ENCODE data around the gene NCR2.

The NCR2 gene

GRCh38 chr6:41341580-41341979, 6.2 kb downstream of the NCR2 start:
- Histone ChIP-seq H3K36me3 (replicated peaks in 1 of 2; ENCODE audit: control insufficient read depth in 2 of 2, insufficient read depth in 2 of 2, low read length in 2 of 2) (no peaks in the 10 kb centered on the region), H2BK5ac (ENCODE audit: low read length) (no peak overlapping the region), H3K4me2 (ENCODE audit: insufficient read depth, low read length, poor library complexity, severe bottlenecking) (no peak overlapping the region), H4K8ac (ENCODE audit: low read depth, low read length) (no peak overlapping the region), H3K9ac (ENCODE audit: low read depth, low read length, poor library complexity) (no peak overlapping the region), H3K23ac (ENCODE audit: low read depth, low read length, poor library complexity) (no peak overlapping the region), H3K18ac (ENCODE audit: low read length) (peak overlapping the region; percentile 73), H3K9me3 (replicated peaks in 1 of 2; ENCODE audit: control insufficient read depth in 2 of 2, insufficient read depth in 1 of 2, low read depth in 1 of 2, low read length in 2 of 2) (no peaks in the 10 kb centered on the region), H2BK120ac (ENCODE audit: low read depth, low read length) (peak overlapping the region; percentile 30), H3K4ac (ENCODE audit: low read length) (no peak overlapping the region), H2BK15ac (ENCODE audit: low read length) (peak overlapping the region; percentile 68), H2AFZ (ENCODE audit: low read length) (no peak overlapping the region), H2BK12ac (ENCODE audit: low read length) (peak overlapping the region; percentile 63), H3K79me1 (ENCODE audit: low read depth, low read length) (no peaks in the 10 kb centered on the region), H4K91ac (ENCODE audit: low read depth, low read length, poor library complexity) (no peak overlapping the region), H3K27me3 (ENCODE audit: control insufficient read depth in 3 of 3, insufficient read depth in 3 of 3, low read depth in 1 of 3, low read length in 3 of 3) (peaks cover 0 to 39% (median 0%) of the 10 kb centered on the region in 3 experiments), H2AK5ac (ENCODE audit: low read depth, low read length) (no peak overlapping the region), H3K4me1 (ENCODE audit: control insufficient read depth in 2 of 2, insufficient read depth in 1 of 2, low read depth in 1 of 2, low read length in 2 of 2) (peaks cover 0 to 4% of the 10 kb centered on the region in 2 donors), H3K4me3 (ENCODE audit: low read length in 2 of 2) (no peak overlapping the region), H3K14ac (ENCODE audit: low read length) (peak overlapping the region; percentile 87), H3K27ac (replicated peaks; ENCODE audit: low read length) (no peak overlapping the region)
- WGBS, 2 donors (ENCODE audit: extremely low coverage in 2 of 2, insufficient read length in 2 of 2, insufficient replicate concordance in 1 of 2), result no CpG with 5 or more reads among the region's 8 CpGs
- no peak for DNase-seq (ENCODE audit: low spot score)

DNA sequence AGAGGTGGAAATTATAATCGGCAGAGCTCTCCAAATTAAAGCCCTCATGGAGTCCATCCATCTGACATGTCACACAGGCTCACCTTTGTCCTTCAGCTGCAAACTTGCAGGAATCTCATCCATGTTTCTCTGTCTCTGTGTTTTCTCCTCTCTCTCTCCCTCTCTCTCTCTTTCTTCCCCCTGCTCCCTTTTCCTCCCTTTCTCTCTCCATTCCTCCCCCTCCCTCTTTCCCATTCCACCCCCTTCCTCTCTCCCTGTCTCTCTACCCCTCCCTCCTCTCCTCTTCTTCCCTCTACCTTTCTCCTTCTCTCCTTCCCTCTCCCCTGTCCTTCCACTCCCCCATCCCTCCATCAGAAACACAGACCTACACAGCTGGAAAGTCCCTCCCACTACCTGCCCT, 6.8 kb downstream of the NCR2 start:
- WGBS, 2 donors (ENCODE audit: extremely low coverage in 2 of 2, insufficient read length in 2 of 2, insufficient replicate concordance in 1 of 2), result no CpG with 5 or more reads among the region's 1 CpG
- no peak for DNase-seq (ENCODE audit: low spot score)
- Histone ChIP-seq H3K18ac (ENCODE audit: low read length) (no peak overlapping the region), H4K91ac (ENCODE audit: low read depth, low read length, poor library complexity) (no peak overlapping the region), H4K8ac (ENCODE audit: low read depth, low read length) (no peak overlapping the region), H3K14ac (ENCODE audit: low read length) (no peak overlapping the region), H2BK15ac (ENCODE audit: low read length) (no peak overlapping the region), H3K79me1 (ENCODE audit: low read depth, low read length) (no peaks in the 10 kb centered on the region), H3K27ac (replicated peaks; ENCODE audit: low read length) (no peak overlapping the region), H2BK120ac (ENCODE audit: low read depth, low read length) (no peak overlapping the region), H2AFZ (ENCODE audit: low read length) (no peak overlapping the region), H2BK5ac (ENCODE audit: low read length) (no peak overlapping the region), H2AK5ac (ENCODE audit: low read depth, low read length) (no peak overlapping the region), H3K36me3 (replicated peaks in 1 of 2; ENCODE audit: control insufficient read depth in 2 of 2, insufficient read depth in 2 of 2, low read length in 2 of 2) (no peaks in the 10 kb centered on the region), H3K27me3 (ENCODE audit: control insufficient read depth in 3 of 3, insufficient read depth in 3 of 3, low read depth in 1 of 3, low read length in 3 of 3) (peaks cover 0 to 34% (median 0%) of the 10 kb centered on the region in 3 experiments), H3K23ac (ENCODE audit: low read depth, low read length, poor library complexity) (no peak overlapping the region), H3K4me2 (ENCODE audit: insufficient read depth, low read length, poor library complexity, severe bottlenecking) (no peak overlapping the region), H3K4ac (ENCODE audit: low read length) (no peak overlapping the region), H3K9me3 (replicated peaks in 1 of 2; ENCODE audit: control insufficient read depth in 2 of 2, insufficient read depth in 1 of 2, low read depth in 1 of 2, low read length in 2 of 2) (no peaks in the 10 kb centered on the region), H3K9ac (ENCODE audit: low read depth, low read length, poor library complexity) (no peak overlapping the region), H3K4me3 (ENCODE audit: low read length in 2 of 2) (no peak overlapping the region), H2BK12ac (ENCODE audit: low read length) (no peak overlapping the region), H3K4me1 (ENCODE audit: control insufficient read depth in 2 of 2, insufficient read depth in 1 of 2, low read depth in 1 of 2, low read length in 2 of 2) (peaks cover 0 to 4% of the 10 kb centered on the region in 2 donors)

DNA sequence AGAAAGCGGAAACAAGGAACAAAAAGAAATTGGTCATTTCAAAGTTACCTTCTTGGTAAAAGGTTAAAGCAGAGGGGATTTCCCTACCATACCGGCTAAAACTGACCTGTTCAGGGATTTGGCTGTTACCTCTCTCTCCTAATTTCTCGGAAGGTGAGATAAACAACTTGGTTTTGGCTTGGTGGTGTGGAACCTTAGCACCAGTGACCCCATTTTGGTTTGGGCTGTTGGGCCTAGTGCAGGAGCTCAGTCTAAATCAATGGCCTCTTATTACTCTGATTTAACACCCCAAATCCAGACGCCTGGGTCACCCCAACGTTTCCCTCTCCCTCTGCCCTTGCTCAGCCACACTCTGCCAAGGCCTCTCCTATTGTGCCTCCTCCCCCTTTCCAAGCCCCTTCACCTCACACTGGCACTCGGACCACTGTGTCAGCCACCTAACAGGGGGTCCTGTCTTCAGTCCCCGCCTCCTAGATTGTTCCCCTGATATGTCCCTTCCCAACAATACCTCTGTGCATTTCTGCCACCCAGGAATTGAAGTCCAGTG, 8.3 kb downstream of the NCR2 start:
- Histone ChIP-seq H3K36me3 (replicated peaks in 1 of 2; ENCODE audit: control insufficient read depth in 2 of 2, insufficient read depth in 2 of 2, low read length in 2 of 2) (no peaks in the 10 kb centered on the region), H3K23ac (ENCODE audit: low read depth, low read length, poor library complexity) (no peak overlapping the region), H2AK5ac (ENCODE audit: low read depth, low read length) (no peak overlapping the region), H4K91ac (ENCODE audit: low read depth, low read length, poor library complexity) (no peak overlapping the region), H2BK15ac (ENCODE audit: low read length) (no peak overlapping the region), H4K8ac (ENCODE audit: low read depth, low read length) (no peak overlapping the region), H3K9ac (ENCODE audit: low read depth, low read length, poor library complexity) (no peak overlapping the region), H3K4me1 (ENCODE audit: control insufficient read depth in 2 of 2, insufficient read depth in 1 of 2, low read depth in 1 of 2, low read length in 2 of 2) (peaks cover 0 to 4% of the 10 kb centered on the region in 2 donors), H3K79me1 (ENCODE audit: low read depth, low read length) (no peaks in the 10 kb centered on the region), H2BK120ac (ENCODE audit: low read depth, low read length) (no peak overlapping the region), H3K27me3 (ENCODE audit: control insufficient read depth in 3 of 3, insufficient read depth in 3 of 3, low read depth in 1 of 3, low read length in 3 of 3) (peaks cover 0 to 28% (median 0%) of the 10 kb centered on the region in 3 experiments), H3K4ac (ENCODE audit: low read length) (no peak overlapping the region), H2BK12ac (ENCODE audit: low read length) (no peak overlapping the region), H3K18ac (ENCODE audit: low read length) (no peak overlapping the region), H3K4me3 (ENCODE audit: low read length in 2 of 2) (no peak overlapping the region), H3K27ac (replicated peaks; ENCODE audit: low read length) (no peak overlapping the region), H3K9me3 (replicated peaks in 1 of 2; ENCODE audit: control insufficient read depth in 2 of 2, insufficient read depth in 1 of 2, low read depth in 1 of 2, low read length in 2 of 2) (peaks cover 2 to 4% of the 10 kb centered on the region in 2 donors), H2AFZ (ENCODE audit: low read length) (no peak overlapping the region), H3K4me2 (ENCODE audit: insufficient read depth, low read length, poor library complexity, severe bottlenecking) (no peak overlapping the region), H3K14ac (ENCODE audit: low read length) (no peak overlapping the region), H2BK5ac (ENCODE audit: low read length) (no peak overlapping the region)
- WGBS, 2 donors (ENCODE audit: extremely low coverage in 2 of 2, insufficient read length in 2 of 2, insufficient replicate concordance in 1 of 2), result no CpG with 5 or more reads among the region's 7 CpGs
- DNase-seq (ENCODE audit: low spot score), result no peak

GRCh38 chr6:41344876-41345275, 9.5 kb downstream of the NCR2 start:
- H3K4me3 ChIP-seq (ENCODE audit: low read length in 2 of 2), result no peak overlapping the region
- no peaks in the 10 kb centered on the region for H3K79me1 ChIP-seq (ENCODE audit: low read depth, low read length)
- no peak overlapping the region for H3K27ac ChIP-seq (replicated peaks; ENCODE audit: low read length)
- H4K91ac ChIP-seq (ENCODE audit: low read depth, low read length, poor library complexity), result no peak overlapping the region
- H2BK15ac ChIP-seq (ENCODE audit: low read length), result no peak overlapping the region
- WGBS, 2 donors (ENCODE audit: extremely low coverage in 2 of 2, insufficient read length in 2 of 2, insufficient replicate concordance in 1 of 2), result no CpG with 5 or more reads among the region's 3 CpGs
- H3K9me3 ChIP-seq (replicated peaks in 1 of 2; ENCODE audit: control insufficient read depth in 2 of 2, insufficient read depth in 1 of 2, low read depth in 1 of 2, low read length in 2 of 2), result peaks cover 2 to 5% of the 10 kb centered on the region in 2 donors
- H3K27me3 ChIP-seq (ENCODE audit: control insufficient read depth in 3 of 3, insufficient read depth in 3 of 3, low read depth in 1 of 3, low read length in 3 of 3), result peaks cover 0 to 28% (median 0%) of the 10 kb centered on the region in 3 experiments
- H3K4me1 ChIP-seq (ENCODE audit: control insufficient read depth in 2 of 2, insufficient read depth in 1 of 2, low read depth in 1 of 2, low read length in 2 of 2), result peaks cover 0 to 4% of the 10 kb centered on the region in 2 donors
- no peak overlapping the region for H3K23ac ChIP-seq (ENCODE audit: low read depth, low read length, poor library complexity)
- H2BK120ac ChIP-seq (ENCODE audit: low read depth, low read length), result no peak overlapping the region
- no peak overlapping the region for H2BK5ac ChIP-seq (ENCODE audit: low read length)
- H3K4me2 ChIP-seq (ENCODE audit: insufficient read depth, low read length, poor library complexity, severe bottlenecking), result no peak overlapping the region
- H2AK5ac ChIP-seq (ENCODE audit: low read depth, low read length), result no peak overlapping the region
- no peak overlapping the region for H3K9ac ChIP-seq (ENCODE audit: low read depth, low read length, poor library complexity)
- no peak overlapping the region for H3K4ac ChIP-seq (ENCODE audit: low read length)
- H2BK12ac ChIP-seq (ENCODE audit: low read length), result no peak overlapping the region
- no peak for DNase-seq (ENCODE audit: low spot score)
- H4K8ac ChIP-seq (ENCODE audit: low read depth, low read length), result no peak overlapping the region
- H3K36me3 ChIP-seq (replicated peaks in 1 of 2; ENCODE audit: control insufficient read depth in 2 of 2, insufficient read depth in 2 of 2, low read length in 2 of 2), result no peaks in the 10 kb centered on the region
- no peak overlapping the region for H3K18ac ChIP-seq (ENCODE audit: low read length)
- H2AFZ ChIP-seq (ENCODE audit: low read length), result no peak overlapping the region
- H3K14ac ChIP-seq (ENCODE audit: low read length), result no peak overlapping the region

Measured in neuronal stem cell (in vitro differentiated cells).